DOHH2 (cell line): ENCODE measurements around the gene FAM131C.
A peak's percentile ranks its signal among the peaks of the same experiment; 100 is the strongest.
"Not testable (repeated sequence)": the region's sequence is repeated elsewhere in the genome, so short reads cannot be mapped to it uniquely, and the experiment has no call there.

ENCODE experiments used
- H3F3A ChIP-seq: fragments of 200-600 bp; sonication (generic), shearing (Covaris generic); 2 replicates; pipeline ENCODE4 v1.6.0; 2016; ENCODE audit warnings: antibody characterized with exemption, mild to moderate bottlenecking; ENCODE audit not compliant: control insufficient read depth, insufficient read depth
- H3K27ac ChIP-seq: fragments of 200-600 bp; sonication (generic); 2 replicates; pipeline ENCODE4 v1.5.1; 2014; ENCODE audit warnings: low read depth, mild to moderate bottlenecking, low read length, moderate library complexity
- H3K27me3 ChIP-seq: fragments of 200-600 bp; sonication (generic); 2 replicates; pipeline ENCODE4 v1.6.1; 2014; ENCODE audit warnings: mild to moderate bottlenecking, low read length, mixed read lengths; ENCODE audit not compliant: control insufficient read depth
- H3K36me3 ChIP-seq: fragments of 200-600 bp; sonication (generic); 2 replicates; pipeline ENCODE4 v1.6.1; 2014; ENCODE audit warnings: mild to moderate bottlenecking, low read length, moderate library complexity, mixed read lengths; ENCODE audit not compliant: control insufficient read depth
- H3K4me1 ChIP-seq: fragments of 200-600 bp; sonication (generic); 2 replicates; pipeline ENCODE4 v1.6.1; 2014; ENCODE audit warnings: mild to moderate bottlenecking, low read length, mixed read lengths; ENCODE audit not compliant: control insufficient read depth
- H3K4me2 ChIP-seq: fragments of 200-600 bp; sonication (generic); 2 replicates; pipeline ENCODE4 v1.6.0; 2014; ENCODE audit warnings: mild to moderate bottlenecking, low read length, moderate library complexity
- H3K4me3 ChIP-seq: fragments of 200-600 bp; sonication (generic); 2 replicates; pipeline ENCODE4 v1.5.1; 2014; ENCODE audit warnings: mild to moderate bottlenecking, low read length, mixed read lengths
- H3K79me2 ChIP-seq: fragments of 200-600 bp; sonication (generic); 2 replicates; pipeline ENCODE4 v1.6.1; 2014; ENCODE audit warnings: mild to moderate bottlenecking, low read length, mixed read lengths; ENCODE audit not compliant: control insufficient read depth
- H3K9me2 ChIP-seq: fragments of 200-600 bp; sonication (generic); replicated peaks from 2 replicates; pipeline ENCODE4 v1.6.1; 2014; ENCODE audit warnings: mild to moderate bottlenecking, low read length, mixed read lengths; ENCODE audit not compliant: control insufficient read depth
- H3K9me3 ChIP-seq: fragments of 200-600 bp; sonication (generic); 2 replicates; pipeline ENCODE4 v1.6.1; 2014; ENCODE audit warnings: antibody characterized with exemption, low read length, mixed read lengths; ENCODE audit not compliant: control insufficient read depth, insufficient read depth
- H4K20me1 ChIP-seq: fragments of 200-600 bp; sonication (generic); 2 replicates; pipeline ENCODE4 v1.6.0; 2014; ENCODE audit warnings: low read depth, mild to moderate bottlenecking, antibody characterized with exemption, low read length, moderate library complexity; ENCODE audit not compliant: control insufficient read depth, insufficient read depth
- EZH2phosphoT487 ChIP-seq: fragments of 200-600 bp; sonication (generic); IDR thresholded peaks from 2 replicates; pipeline ENCODE4 v1.6.1; 2017; ENCODE audit warnings: borderline replicate concordance, mild to moderate bottlenecking, antibody characterized with exemption, low read length, moderate library complexity, mixed read lengths
- TF ChIP-seq, protein P1 (sequence below): fragments of 200-600 bp; sonication (generic); IDR thresholded peaks from one replicate; pipeline ENCODE4 v1.5.1; 2014; ENCODE audit warnings: antibody characterized with exemption, mild to moderate bottlenecking, low read depth, low read length; ENCODE audit not compliant: poor library complexity, severe bottlenecking

The FAM131C gene

DNA sequence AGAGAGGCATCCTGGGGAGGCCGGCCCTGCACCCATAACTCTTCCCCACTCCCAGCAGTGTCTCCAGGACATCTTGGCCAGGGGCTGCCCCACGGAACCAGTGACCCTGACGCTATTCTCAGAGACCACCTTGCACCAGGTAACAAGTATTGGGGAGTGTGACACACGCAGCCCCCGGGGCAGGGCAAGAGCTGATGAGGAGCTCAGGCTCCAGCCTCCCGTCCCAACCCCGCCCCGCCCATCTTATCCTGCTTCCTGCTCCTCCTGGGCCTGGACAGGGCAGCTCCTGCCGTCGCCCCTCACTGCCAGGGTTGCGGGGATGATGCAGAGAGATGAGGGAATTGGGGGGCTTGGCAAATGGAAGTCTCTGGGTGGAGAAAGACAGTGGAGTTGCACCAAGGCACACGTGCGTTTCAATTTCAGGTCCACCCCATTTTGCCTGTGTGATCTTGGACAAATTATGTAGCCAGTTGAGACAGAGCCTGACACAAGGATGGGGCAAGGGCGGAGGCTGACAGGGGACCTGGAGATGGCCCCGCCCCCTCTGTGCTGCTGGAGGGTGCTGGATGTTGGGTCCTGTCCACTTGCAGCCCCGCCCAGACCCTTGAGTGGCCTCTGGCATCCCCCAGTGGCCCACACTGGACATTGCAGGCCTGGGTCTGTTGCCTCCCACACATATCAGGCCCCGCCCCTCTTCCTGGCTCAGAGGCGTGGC, 40.9 kb downstream of the FAM131C start:
- Histone ChIP-seq H3K27me3 (no peaks in the 10 kb centered on the region; the same call in 1 of the 2 replicates), H3K9me3 (no peaks in the 10 kb centered on the region), H3K9me2 (no peaks in the 10 kb centered on the region), H3F3A (no peaks in the 10 kb centered on the region), H3K79me2 (no peaks in the 10 kb centered on the region), H3K4me1 (no peaks in the 10 kb centered on the region), H4K20me1 (no peaks in the 10 kb centered on the region), H3K4me2 (no peak overlapping the region), H3K36me3 (no peaks in the 10 kb centered on the region), H3K4me3 (no peak overlapping the region), H3K27ac (no peak overlapping the region)
- TF ChIP-seq, protein P1, sequence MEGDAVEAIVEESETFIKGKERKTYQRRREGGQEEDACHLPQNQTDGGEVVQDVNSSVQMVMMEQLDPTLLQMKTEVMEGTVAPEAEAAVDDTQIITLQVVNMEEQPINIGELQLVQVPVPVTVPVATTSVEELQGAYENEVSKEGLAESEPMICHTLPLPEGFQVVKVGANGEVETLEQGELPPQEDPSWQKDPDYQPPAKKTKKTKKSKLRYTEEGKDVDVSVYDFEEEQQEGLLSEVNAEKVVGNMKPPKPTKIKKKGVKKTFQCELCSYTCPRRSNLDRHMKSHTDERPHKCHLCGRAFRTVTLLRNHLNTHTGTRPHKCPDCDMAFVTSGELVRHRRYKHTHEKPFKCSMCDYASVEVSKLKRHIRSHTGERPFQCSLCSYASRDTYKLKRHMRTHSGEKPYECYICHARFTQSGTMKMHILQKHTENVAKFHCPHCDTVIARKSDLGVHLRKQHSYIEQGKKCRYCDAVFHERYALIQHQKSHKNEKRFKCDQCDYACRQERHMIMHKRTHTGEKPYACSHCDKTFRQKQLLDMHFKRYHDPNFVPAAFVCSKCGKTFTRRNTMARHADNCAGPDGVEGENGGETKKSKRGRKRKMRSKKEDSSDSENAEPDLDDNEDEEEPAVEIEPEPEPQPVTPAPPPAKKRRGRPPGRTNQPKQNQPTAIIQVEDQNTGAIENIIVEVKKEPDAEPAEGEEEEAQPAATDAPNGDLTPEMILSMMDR, result peak; percentile 63
- TF ChIP-seq EZH2phosphoT487, result no peak

DNA sequence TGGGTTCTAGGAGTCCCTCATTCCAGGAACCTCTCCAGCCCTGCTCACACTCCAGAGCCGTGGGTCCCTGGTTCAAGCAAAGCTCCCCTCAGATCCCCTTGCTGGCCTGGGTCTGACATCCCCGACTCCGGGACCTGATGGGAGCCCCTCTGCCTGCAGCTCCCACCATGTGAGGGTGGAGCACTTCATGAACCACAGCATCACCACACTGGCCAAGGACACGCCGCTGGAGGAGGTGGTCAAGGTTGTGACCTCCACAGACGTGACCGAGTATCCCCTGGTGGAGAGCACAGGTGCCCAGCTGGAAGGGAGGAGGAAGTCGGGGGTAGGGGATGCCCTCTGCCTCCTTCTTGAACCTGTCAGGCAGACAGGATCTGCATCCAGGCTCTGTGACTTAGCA, 41.9 kb downstream of the FAM131C start:
- H3F3A ChIP-seq, result no peaks in the 10 kb centered on the region
- no peak overlapping the region for H3K27ac ChIP-seq
- no peak overlapping the region for H3K4me2 ChIP-seq
- H3K9me2 ChIP-seq, result no peaks in the 10 kb centered on the region
- no peaks in the 10 kb centered on the region for H3K79me2 ChIP-seq
- H3K36me3 ChIP-seq, result no peaks in the 10 kb centered on the region
- TF ChIP-seq EZH2phosphoT487, result no peak
- TF ChIP-seq, protein P1, result no peak
- no peaks in the 10 kb centered on the region for H3K9me3 ChIP-seq
- H3K27me3 ChIP-seq, result no peaks in the 10 kb centered on the region; the same call in 1 of the 2 replicates
- H3K4me1 ChIP-seq, result no peaks in the 10 kb centered on the region
- H3K4me3 ChIP-seq, result no peak overlapping the region
- H4K20me1 ChIP-seq, result no peaks in the 10 kb centered on the region

DNA sequence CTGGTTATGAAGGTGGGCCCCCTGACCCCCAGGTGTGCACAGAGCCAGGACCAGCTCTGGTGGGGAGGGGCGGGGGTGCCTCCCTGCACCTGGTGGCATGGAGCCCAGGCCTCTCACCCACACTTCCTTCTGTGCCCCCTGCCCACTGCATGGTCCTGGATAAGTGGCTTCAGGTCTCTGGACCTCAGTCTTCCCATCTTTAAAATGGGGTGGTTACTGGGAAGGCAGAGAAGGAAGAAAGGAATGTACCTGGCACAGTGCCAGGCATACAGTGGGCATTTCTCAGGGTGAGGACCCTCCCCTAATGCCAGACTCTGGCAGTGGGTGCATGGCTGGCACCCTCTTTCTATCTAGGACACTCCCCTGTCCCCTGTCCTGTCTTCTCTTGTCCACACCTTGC, 44.2 kb downstream of the FAM131C start:
- Histone ChIP-seq H3K9me2 (no peaks in the 10 kb centered on the region), H3K4me2 (no peak overlapping the region), H3K36me3 (no peaks in the 10 kb centered on the region), H3K27ac (no peak overlapping the region), H4K20me1 (no peaks in the 10 kb centered on the region), H3K4me1 (no peaks in the 10 kb centered on the region), H3K79me2 (no peaks in the 10 kb centered on the region), H3K27me3 (no peaks in the 10 kb centered on the region; the same call in 1 of the 2 replicates), H3K4me3 (no peak overlapping the region), H3K9me3 (no peaks in the 10 kb centered on the region), H3F3A (no peaks in the 10 kb centered on the region)
- TF ChIP-seq EZH2phosphoT487, result no peak
- TF ChIP-seq, protein P1, result no peak

DNA sequence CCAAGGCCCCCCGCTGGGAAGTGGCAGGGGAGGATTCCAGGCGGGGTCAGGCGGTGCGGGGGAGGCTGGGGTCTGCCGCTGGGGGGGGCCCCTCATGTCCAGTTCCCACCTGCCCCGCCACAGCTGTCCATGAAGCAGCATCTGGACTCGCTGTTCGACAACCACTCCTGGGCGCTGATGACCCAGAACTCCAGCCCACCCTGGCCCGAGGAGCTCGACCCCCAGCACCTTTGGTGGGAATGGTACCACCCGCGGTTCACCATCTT, 44.5 kb downstream of the FAM131C start:
- H3K4me2 ChIP-seq, H4K20me1 ChIP-seq, H3K79me2 ChIP-seq, H3K9me2 ChIP-seq, H3K27ac ChIP-seq, H3K36me3 ChIP-seq, H3K4me1 ChIP-seq, H3K9me3 ChIP-seq, H3K4me3 ChIP-seq, H3K27me3 ChIP-seq, H3F3A ChIP-seq: not testable (repeated sequence)
